SJCRH30 (cell line): ENCODE results near the gene ABCC10. TPM values are rescaled to one million over a fixed set of nuclear protein-coding genes. Genes with fewer than 3 reads are reported as not detected.
"Not testable (repeated sequence)": the region's sequence is repeated elsewhere in the genome, so short reads cannot be mapped to it uniquely, and the experiment has no call there.

Experiments
- DNase-seq, 2 experiments: peaks; one replicate each; pipeline ENCODE4 v3.0.0-alpha.2; 2015 to 2020
- H3K27ac ChIP-seq: fragments of 250-450 bp; sonication (Bioruptor Pico); 2 replicates; pipeline ENCODE4 v1.5.1; 2020; ENCODE audit warnings: mild to moderate bottlenecking, moderate library complexity
- H3K27me3 ChIP-seq: fragments of 250-450 bp; sonication (Bioruptor Pico); 2 replicates; pipeline ENCODE4 v1.5.1; 2020; ENCODE audit warnings: mild to moderate bottlenecking, moderate library complexity
- H3K36me3 ChIP-seq: fragments of 250-450 bp; sonication (Bioruptor Pico); 2 replicates; pipeline ENCODE4 v1.5.1; 2020; ENCODE audit warnings: mild to moderate bottlenecking, moderate library complexity
- H3K4me1 ChIP-seq: fragments of 250-450 bp; sonication (Bioruptor Pico); 2 replicates; pipeline ENCODE4 v1.5.1; 2020; ENCODE audit warnings: mild to moderate bottlenecking, moderate library complexity
- H3K4me3 ChIP-seq: fragments of 250-450 bp; sonication (Bioruptor Pico); 2 replicates; pipeline ENCODE4 v1.5.1; 2020; ENCODE audit warnings: mild to moderate bottlenecking, moderate library complexity
- H3K9me3 ChIP-seq: fragments of 250-450 bp; sonication (Bioruptor Pico); replicated peaks from 2 replicates; pipeline ENCODE4 v1.5.1; 2020; ENCODE audit warnings: mild to moderate bottlenecking, moderate library complexity
- total RNA-seq: library from RNA; depleted of rRNA; stranded (reverse); fragments of >200 nt; shearing (Covaris generic); gene quantifications from 2 replicates; pipeline ENCODE4 v1.2.3, GENCODE V29; 2014; rRNA removed

Gene ABCC10, protein sequence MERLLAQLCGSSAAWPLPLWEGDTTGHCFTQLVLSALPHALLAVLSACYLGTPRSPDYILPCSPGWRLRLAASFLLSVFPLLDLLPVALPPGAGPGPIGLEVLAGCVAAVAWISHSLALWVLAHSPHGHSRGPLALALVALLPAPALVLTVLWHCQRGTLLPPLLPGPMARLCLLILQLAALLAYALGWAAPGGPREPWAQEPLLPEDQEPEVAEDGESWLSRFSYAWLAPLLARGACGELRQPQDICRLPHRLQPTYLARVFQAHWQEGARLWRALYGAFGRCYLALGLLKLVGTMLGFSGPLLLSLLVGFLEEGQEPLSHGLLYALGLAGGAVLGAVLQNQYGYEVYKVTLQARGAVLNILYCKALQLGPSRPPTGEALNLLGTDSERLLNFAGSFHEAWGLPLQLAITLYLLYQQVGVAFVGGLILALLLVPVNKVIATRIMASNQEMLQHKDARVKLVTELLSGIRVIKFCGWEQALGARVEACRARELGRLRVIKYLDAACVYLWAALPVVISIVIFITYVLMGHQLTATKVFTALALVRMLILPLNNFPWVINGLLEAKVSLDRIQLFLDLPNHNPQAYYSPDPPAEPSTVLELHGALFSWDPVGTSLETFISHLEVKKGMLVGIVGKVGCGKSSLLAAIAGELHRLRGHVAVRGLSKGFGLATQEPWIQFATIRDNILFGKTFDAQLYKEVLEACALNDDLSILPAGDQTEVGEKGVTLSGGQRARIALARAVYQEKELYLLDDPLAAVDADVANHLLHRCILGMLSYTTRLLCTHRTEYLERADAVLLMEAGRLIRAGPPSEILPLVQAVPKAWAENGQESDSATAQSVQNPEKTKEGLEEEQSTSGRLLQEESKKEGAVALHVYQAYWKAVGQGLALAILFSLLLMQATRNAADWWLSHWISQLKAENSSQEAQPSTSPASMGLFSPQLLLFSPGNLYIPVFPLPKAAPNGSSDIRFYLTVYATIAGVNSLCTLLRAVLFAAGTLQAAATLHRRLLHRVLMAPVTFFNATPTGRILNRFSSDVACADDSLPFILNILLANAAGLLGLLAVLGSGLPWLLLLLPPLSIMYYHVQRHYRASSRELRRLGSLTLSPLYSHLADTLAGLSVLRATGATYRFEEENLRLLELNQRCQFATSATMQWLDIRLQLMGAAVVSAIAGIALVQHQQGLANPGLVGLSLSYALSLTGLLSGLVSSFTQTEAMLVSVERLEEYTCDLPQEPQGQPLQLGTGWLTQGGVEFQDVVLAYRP (N-terminal part only)
- total RNA-seq, result 6.9 and 10.3 TPM in 2 replicates

- H3K4me1 ChIP-seq, result peaks cover 5% of the 10 kb centered on the region
- H3K36me3 ChIP-seq, result no peaks in the 10 kb centered on the region
- DNase-seq, result peak; percentile 95
Observed at GRCh38 chr6:43427406-43428111, at the start of gene ABCC10. TSS of gene ABCC10 (plus strand) at chr6:43427541. CDS start at chr6:43427979, 438 bp downstream.

DNA sequence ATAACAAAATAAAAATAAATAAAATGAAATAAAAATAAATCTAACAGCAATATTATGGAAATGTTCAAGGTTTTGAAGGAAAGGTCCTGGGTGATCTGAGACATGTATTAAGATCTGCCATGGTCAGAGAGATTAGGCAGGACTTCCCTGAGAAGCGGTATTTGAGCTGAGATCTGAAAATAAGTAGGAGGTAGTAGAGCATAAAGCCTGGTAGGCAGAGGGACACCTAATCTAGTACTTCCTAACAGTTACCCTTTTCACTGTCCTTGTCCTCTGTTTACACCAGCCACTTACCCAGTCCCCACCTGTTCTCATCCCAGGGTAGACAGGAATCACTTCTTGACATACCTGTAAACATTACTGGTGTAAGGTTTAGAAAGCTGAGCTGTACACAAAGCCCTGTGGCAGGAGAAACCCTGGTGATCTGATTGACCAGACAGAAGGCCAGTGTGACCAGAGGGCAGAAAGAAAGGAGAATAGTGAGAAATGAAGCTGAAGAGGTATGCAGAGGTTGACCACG, 49.6 kb upstream of the ABCC10 start:
- H3K27ac ChIP-seq, result no peak overlapping the region
- H3K36me3 ChIP-seq, result no peaks in the 10 kb centered on the region
- no peaks in the 10 kb centered on the region for H3K9me3 ChIP-seq
- H3K4me1 ChIP-seq, result no peaks in the 10 kb centered on the region
- H3K4me3 ChIP-seq, result no peak overlapping the region
- no peaks in the 10 kb centered on the region for H3K27me3 ChIP-seq
- DNase-seq, result no peak

More at GRCh38 chr6:43427406-43428111, at the start of gene ABCC10:
- Histone ChIP-seq H3K4me3 (peak within 1 kb of the TSS; percentile 72), H3K27ac (peak within 1 kb of the TSS; percentile 59), H3K27me3 (no peaks in the 10 kb centered on the region), H3K9me3 (no peaks in the 10 kb centered on the region)

- no peaks in the 10 kb centered on the region for H3K27me3 ChIP-seq
- DNase-seq, result no peak
- no peaks in the 10 kb centered on the region for H3K36me3 ChIP-seq
Observed at GRCh38 chr6:43378631-43379030, 48.7 kb upstream of the ABCC10 start.

GRCh38 chr6:43380858-43381257, 46.5 kb upstream of the ABCC10 start:
- not testable (repeated sequence) for H3K4me3 ChIP-seq, H3K36me3 ChIP-seq, H3K9me3 ChIP-seq, H3K27ac ChIP-seq, H3K27me3 ChIP-seq, H3K4me1 ChIP-seq, DNase-seq

More at GRCh38 chr6:43378631-43379030, 48.7 kb upstream of the ABCC10 start:
- Histone ChIP-seq H3K9me3 (no peaks in the 10 kb centered on the region), H3K27ac (no peak overlapping the region), H3K4me3 (no peak overlapping the region), H3K4me1 (no peaks in the 10 kb centered on the region)

GRCh38 chr6:43383021-43383667, 44.2 kb upstream of the ABCC10 start:
- Histone ChIP-seq H3K4me3 (no peak overlapping the region), H3K9me3 (no peaks in the 10 kb centered on the region), H3K27ac (no peak overlapping the region), H3K4me1 (no peaks in the 10 kb centered on the region), H3K36me3 (no peaks in the 10 kb centered on the region), H3K27me3 (no peaks in the 10 kb centered on the region)
- DNase-seq, result no peak

DNA sequence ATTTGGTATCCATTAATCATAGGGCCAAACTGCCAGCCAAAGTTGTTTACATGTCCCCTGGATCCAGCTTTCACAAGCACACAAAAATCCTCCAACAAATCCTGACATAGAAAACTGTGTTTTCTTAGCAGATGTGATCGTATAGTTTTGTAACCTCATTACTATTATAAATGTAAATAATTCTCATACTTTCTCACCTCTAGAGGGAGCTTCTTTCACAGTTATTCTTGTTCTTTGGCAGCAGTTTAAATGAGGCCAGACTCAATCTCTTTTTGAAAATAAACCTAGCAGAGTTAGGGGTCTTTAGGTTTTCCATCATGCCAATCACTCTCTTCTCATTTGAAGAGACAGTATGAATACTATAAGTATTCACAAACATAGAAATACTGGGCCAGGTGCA, 40.8 kb upstream of the ABCC10 start:
- Histone ChIP-seq H3K4me1 (no peaks in the 10 kb centered on the region), H3K36me3 (no peaks in the 10 kb centered on the region), H3K4me3 (no peak overlapping the region), H3K27ac (no peak overlapping the region), H3K9me3 (no peaks in the 10 kb centered on the region), H3K27me3 (peaks cover 5% of the 10 kb centered on the region; the same call in 1 of the 2 replicates)
- peak in 1 of 2 experiments; percentile 48 for DNase-seq

- no peak for DNase-seq
- Histone ChIP-seq H3K27me3 (peaks cover 9% of the 10 kb centered on the region; the same call in 1 of the 2 replicates), H3K4me3 (no peak overlapping the region), H3K9me3 (no peaks in the 10 kb centered on the region), H3K27ac (no peak overlapping the region), H3K4me1 (no peaks in the 10 kb centered on the region), H3K36me3 (no peaks in the 10 kb centered on the region)
Observed at GRCh38 chr6:43389730-43390295, 37.5 kb upstream of the ABCC10 start.

GRCh38 chr6:43390753-43391439, 36.4 kb upstream of the ABCC10 start:
- not testable (repeated sequence) for H3K9me3 ChIP-seq, H3K27ac ChIP-seq, H3K4me3 ChIP-seq, H3K27me3 ChIP-seq, DNase-seq, H3K36me3 ChIP-seq, H3K4me1 ChIP-seq

GRCh38 chr6:43391440-43392031, 35.8 kb upstream of the ABCC10 start:
- Histone ChIP-seq H3K4me1 (no peaks in the 10 kb centered on the region), H3K27ac (no peak overlapping the region), H3K4me3 (no peak overlapping the region), H3K36me3 (no peaks in the 10 kb centered on the region), H3K27me3 (peaks cover 9% of the 10 kb centered on the region; the same call in 1 of the 2 replicates), H3K9me3 (no peaks in the 10 kb centered on the region)
- no peak for DNase-seq

DNA sequence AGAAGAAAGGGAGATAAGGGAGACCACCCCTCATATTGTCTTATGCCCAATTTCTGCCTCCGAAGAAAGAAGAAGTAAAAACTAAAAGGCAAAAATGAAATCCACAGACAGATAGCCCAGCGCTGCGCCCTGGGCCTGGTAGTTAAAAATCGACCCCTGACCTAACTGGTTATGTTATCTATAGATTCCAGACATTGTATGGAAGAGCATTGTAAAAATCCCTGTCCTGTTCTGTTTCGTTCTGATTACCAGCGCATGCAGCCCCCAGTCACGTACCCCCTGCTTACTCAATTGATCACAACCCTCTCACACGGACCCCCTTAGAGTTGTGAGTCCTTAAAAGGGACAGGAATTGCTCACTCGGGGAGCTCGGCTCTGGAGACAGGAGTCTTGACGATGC, 34.2 kb upstream of the ABCC10 start:
- not testable (repeated sequence) for H3K36me3 ChIP-seq, H3K27ac ChIP-seq, H3K9me3 ChIP-seq, H3K4me3 ChIP-seq, H3K27me3 ChIP-seq, H3K4me1 ChIP-seq, DNase-seq

GRCh38 chr6:43393602-43394001, 33.7 kb upstream of the ABCC10 start:
- no peaks in the 10 kb centered on the region for H3K4me1 ChIP-seq
- H3K27ac ChIP-seq, result no peak overlapping the region
- H3K9me3 ChIP-seq, result no peaks in the 10 kb centered on the region
- no peaks in the 10 kb centered on the region for H3K36me3 ChIP-seq
- no peak overlapping the region for H3K4me3 ChIP-seq
- DNase-seq, result no peak
- peaks cover 9% of the 10 kb centered on the region; the same call in 1 of the 2 replicates for H3K27me3 ChIP-seq

- no peaks in the 10 kb centered on the region for H3K9me3 ChIP-seq
- DNase-seq, result no peak
- no peaks in the 10 kb centered on the region for H3K36me3 ChIP-seq
- H3K4me1 ChIP-seq, result no peaks in the 10 kb centered on the region
- H3K27me3 ChIP-seq, result 0 out of 2 replicates have a peak, but pooled peaks cover 4% of the 10 kb centered on the region
- H3K4me3 ChIP-seq, result no peak overlapping the region
- no peak overlapping the region for H3K27ac ChIP-seq
Observed at GRCh38 chr6:43394982-43395381, 32.4 kb upstream of the ABCC10 start.
